Measurements from ENCODE around the gene CD59.

DNA sequence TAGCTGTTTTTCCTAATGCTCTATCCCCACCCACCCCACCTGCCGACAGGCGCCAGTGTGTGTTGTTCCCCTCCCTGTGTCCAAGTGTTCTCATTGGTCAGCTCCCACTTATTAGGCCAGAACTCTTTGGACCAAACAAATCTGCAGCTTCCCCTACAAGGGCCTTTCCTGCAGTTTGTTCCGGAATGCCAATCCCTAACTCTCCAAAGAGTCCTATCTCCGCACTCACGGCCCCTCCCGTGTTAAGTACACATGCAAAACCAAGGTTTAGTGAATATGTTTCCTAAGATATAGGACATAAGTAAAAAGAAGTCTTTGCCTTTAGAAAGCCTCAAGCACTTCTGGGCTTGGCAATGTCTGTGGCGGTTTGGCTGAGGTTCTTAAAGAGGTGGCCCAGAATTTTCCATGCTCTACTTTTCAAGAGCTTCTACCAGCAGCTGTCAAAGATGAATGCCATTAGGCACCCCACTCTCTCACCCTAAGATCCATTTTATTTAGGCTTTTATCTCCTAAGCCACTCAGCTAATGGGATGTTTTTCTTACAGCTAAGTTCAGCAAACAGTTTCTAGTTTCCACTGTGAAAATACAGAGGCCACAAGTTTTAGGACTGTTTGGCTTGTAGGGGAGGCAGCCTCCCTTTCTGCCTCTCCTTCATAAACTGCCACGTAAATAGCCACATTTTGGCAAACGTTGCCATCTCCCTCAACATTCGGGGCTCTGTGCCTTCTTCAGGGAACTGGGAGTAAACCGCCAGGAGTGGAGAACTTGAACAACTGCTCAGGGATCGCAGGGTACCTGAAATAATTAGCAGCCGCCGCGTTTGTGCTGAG is 1.6 kb downstream of the CD59 start:
- TF ChIP-seq POLR2A (IDR thresholded peaks at IDR 0.05; ENCODE audit: low read length) (no peak), GATA1 (IDR thresholded peaks at IDR 0.05; ENCODE audit: low read depth, low read length) (no peak)

Data from erythroblast (primary cell).